ENCODE results near the gene GORASP2.
"Not testable (repeated sequence)": the region's sequence is repeated elsewhere in the genome, so short reads cannot be mapped to it uniquely, and the experiment has no call there.

GORASP2 gene

DNA sequence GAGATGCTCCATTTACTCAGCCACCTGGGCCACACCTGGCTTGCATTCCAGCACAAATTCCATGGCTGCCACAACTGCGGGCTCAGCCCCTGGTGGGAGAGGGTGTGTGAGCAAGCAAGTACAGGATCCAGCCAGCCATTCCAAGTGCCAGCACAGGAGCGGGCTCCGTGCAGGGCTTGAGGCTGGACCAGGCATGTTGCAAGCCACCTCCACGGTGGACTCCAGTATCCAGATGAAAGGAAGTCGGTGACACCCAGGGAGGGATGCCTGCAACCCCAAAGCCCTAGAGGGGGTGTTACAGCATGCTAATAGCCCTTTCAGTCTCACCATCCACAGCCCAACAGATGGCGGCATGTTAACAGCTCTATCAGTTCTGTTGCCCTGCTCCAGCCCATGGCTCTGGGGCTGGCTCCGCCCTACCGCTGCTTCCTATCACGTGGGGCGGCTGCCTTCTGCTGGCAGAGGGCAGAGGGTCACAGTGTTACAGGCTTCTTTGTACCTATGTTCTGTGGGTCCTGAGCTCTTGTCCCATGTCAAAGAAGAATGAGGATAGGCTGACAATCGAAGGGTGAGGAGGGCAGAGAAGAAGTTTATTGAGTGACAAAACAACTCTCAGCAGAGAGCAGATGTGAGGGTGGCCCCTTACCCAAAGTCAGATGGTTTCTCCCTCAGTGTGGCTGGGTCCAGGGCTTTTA, 11.7 kb upstream of the GORASP2 start:
- ATAC-seq = no peak

DNA sequence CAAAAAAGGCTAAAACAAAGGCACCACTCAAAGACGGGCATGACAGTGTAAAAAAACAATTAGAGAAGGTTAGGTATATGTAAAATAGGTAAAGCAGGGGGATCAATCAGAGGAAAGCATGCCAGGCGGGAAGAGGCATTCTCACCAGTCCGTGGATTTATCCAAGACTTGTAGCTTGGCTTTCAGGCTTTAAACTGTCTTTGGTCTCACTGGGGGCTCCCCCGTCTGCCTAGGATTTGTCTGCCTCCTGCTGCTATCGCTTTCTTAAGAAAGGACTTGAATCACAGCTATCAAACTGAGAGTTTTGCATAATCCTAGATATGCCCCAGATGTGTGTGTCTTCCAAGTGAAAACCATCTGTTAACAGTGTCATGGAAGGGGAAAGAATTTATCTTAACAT, 11.1 kb upstream of the GORASP2 start:
- no peak for TF ChIP-seq ZNF8 (CRISPR knock-in tag; IDR thresholded peaks at IDR 0.05)
- no peak for TF ChIP-seq ZC3H10 (CRISPR knock-in tag; IDR thresholded peaks at IDR 0.05)
- TF ChIP-seq BACH2 (CRISPR knock-in tag; IDR thresholded peaks at IDR 0.05; ENCODE audit: borderline replicate concordance) = no peak
- no peak for TF ChIP-seq ESRRG (CRISPR knock-in tag; IDR thresholded peaks at IDR 0.05)
- TF ChIP-seq OSR1 (CRISPR knock-in tag; IDR thresholded peaks at IDR 0.05) = no peak
- TF ChIP-seq TCF4 (CRISPR knock-in tag; IDR thresholded peaks at IDR 0.05; ENCODE audit: borderline replicate concordance) = no peak
- no peak for ATAC-seq

More for the DNA sequence above, 11.7 kb upstream of the GORASP2 start:
- no peak for TF ChIP-seq TCF4 (CRISPR knock-in tag; IDR thresholded peaks at IDR 0.05; ENCODE audit: borderline replicate concordance)
- TF ChIP-seq TOX (CRISPR knock-in tag; IDR thresholded peaks at IDR 0.05; ENCODE audit: borderline replicate concordance) = no peak
- no peak for TF ChIP-seq ZNF70 (CRISPR knock-in tag; IDR thresholded peaks at IDR 0.05)
- no peak for TF ChIP-seq GLIS3 (CRISPR knock-in tag; IDR thresholded peaks at IDR 0.05)
- no peak for TF ChIP-seq BACH2 (CRISPR knock-in tag; IDR thresholded peaks at IDR 0.05; ENCODE audit: borderline replicate concordance)

DNA sequence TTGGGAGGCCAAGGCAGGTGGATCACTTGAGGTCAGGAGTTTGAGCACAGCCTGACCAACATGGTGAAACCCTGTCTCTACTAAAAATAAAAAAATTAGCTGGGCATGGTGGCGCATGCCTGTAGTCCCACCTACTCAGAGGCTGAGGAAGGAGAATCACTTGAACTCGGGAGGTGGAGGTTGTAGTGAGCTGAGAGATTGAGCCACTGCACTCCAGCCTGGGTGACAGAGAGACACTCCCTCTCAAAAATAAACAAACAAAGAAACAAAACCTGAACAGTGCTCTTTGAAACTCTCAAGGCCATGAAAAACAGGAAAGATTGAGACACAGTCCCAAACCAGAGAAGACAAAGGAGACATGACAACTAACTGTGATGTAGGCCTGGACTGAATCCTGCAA, 7.2 kb upstream of the GORASP2 start:
- ATAC-seq = not testable (repeated sequence)

DNA sequence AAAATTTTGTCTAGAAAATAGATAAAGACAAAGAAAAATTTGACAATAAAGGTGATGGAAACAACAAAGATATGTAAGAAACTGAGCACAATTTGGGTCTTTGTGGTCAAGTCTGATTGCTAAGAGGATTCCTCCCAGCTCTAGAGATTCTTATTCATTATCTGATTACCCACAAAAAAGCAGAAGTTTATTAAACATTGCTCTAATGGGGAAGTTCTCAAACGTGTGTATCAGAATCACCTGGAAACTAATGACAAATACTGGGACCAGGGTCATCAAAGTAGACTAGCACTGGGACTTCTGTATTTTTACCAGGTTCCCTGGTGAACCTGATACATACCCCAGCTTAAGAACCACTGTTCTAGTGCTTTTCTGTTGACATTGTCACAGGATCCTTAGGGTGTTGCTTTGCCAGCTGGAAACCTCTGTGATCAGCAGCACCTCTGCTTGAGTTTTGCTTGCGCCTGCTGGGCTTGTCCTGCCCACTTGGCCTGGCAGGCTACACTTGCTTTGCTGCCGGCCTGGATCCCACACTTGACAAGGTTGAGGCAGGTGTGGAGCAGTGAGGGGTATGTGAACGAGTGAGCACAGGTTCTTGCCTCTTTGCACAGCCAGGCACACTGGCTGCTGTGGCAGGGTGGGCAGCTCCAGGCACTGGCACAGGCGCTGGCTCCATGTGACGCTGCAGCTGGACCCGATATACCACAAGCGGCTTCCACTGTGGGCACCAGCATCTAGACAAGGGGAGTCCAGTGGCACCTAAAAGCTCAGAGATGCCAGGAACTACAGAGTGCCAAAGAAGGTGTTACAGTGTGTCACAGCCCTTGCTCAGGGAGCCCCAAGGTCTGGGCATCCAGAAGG, 6.2 kb upstream of the GORASP2 start:
- TF ChIP-seq OSR1 (CRISPR knock-in tag; IDR thresholded peaks at IDR 0.05) (no peak), GLIS3 (CRISPR knock-in tag; IDR thresholded peaks at IDR 0.05) (no peak), ZFP3 (CRISPR knock-in tag; IDR thresholded peaks at IDR 0.05) (no peak), BACH2 (CRISPR knock-in tag; IDR thresholded peaks at IDR 0.05; ENCODE audit: borderline replicate concordance) (no peak), ZC3H10 (CRISPR knock-in tag; IDR thresholded peaks at IDR 0.05) (no peak), SNAI2 (CRISPR knock-in tag; IDR thresholded peaks at IDR 0.05) (no peak), PPARA (CRISPR knock-in tag; IDR thresholded peaks at IDR 0.05; ENCODE audit: borderline replicate concordance) (no peak)
- TF ChIP-seq, protein P1, sequence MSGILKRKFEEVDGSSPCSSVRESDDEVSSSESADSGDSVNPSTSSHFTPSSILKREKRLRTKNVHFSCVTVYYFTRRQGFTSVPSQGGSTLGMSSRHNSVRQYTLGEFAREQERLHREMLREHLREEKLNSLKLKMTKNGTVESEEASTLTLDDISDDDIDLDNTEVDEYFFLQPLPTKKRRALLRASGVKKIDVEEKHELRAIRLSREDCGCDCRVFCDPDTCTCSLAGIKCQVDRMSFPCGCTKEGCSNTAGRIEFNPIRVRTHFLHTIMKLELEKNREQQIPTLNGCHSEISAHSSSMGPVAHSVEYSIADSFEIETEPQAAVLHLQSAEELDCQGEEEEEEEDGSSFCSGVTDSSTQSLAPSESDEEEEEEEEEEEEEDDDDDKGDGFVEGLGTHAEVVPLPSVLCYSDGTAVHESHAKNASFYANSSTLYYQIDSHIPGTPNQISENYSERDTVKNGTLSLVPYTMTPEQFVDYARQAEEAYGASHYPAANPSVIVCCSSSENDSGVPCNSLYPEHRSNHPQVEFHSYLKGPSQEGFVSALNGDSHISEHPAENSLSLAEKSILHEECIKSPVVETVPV (CRISPR knock-in tag; IDR thresholded peaks at IDR 0.05) = no peak
- TF ChIP-seq, protein P2, sequence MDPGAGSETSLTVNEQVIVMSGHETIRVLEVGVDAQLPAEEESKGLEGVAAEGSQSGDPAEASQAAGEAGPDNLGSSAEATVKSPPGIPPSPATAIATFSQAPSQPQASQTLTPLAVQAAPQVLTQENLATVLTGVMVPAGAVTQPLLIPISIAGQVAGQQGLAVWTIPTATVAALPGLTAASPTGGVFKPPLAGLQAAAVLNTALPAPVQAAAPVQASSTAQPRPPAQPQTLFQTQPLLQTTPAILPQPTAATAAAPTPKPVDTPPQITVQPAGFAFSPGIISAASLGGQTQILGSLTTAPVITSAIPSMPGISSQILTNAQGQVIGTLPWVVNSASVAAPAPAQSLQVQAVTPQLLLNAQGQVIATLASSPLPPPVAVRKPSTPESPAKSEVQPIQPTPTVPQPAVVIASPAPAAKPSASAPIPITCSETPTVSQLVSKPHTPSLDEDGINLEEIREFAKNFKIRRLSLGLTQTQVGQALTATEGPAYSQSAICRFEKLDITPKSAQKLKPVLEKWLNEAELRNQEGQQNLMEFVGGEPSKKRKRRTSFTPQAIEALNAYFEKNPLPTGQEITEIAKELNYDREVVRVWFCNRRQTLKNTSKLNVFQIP (CRISPR knock-in tag; IDR thresholded peaks at IDR 0.05; ENCODE audit: borderline replicate concordance, low read depth) = no peak
- TF ChIP-seq, protein P3, sequence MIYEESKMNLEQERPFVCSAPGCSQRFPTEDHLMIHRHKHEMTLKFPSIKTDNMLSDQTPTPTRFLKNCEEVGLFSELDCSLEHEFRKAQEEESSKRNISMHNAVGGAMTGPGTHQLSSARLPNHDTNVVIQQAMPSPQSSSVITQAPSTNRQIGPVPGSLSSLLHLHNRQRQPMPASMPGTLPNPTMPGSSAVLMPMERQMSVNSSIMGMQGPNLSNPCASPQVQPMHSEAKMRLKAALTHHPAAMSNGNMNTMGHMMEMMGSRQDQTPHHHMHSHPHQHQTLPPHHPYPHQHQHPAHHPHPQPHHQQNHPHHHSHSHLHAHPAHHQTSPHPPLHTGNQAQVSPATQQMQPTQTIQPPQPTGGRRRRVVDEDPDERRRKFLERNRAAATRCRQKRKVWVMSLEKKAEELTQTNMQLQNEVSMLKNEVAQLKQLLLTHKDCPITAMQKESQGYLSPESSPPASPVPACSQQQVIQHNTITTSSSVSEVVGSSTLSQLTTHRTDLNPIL (CRISPR knock-in tag; IDR thresholded peaks at IDR 0.05; ENCODE audit: low read depth) = no peak
- ATAC-seq = no peak

DNA sequence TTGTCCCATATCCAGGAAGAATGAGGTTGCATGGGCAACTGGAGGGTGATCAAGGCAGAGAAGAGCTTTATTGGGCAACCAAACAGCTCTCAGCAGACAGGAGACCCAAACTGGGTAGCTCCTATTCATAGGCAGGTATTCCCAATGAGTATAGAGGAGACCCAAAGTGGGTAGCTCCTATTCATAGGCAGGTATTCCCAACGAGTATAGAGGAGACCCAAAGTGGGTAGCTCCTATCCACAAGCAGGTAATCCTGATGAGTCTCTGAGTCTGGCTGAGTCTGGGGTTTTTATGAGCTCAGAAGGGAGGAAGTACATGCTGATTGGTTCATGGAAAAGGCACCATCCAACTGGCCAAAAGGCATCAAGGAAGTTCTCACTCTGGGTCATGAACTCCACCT, 5.3 kb upstream of the GORASP2 start:
- ATAC-seq = no peak
- TF ChIP-seq ZNF8 (CRISPR knock-in tag; IDR thresholded peaks at IDR 0.05) (no peak), ZNF70 (CRISPR knock-in tag; IDR thresholded peaks at IDR 0.05) (no peak), ARNTL (CRISPR knock-in tag; IDR thresholded peaks at IDR 0.05; ENCODE audit: borderline replicate concordance, low read depth) (no peak), RARB (CRISPR knock-in tag; IDR thresholded peaks at IDR 0.05) (no peak), SNAI2 (CRISPR knock-in tag; IDR thresholded peaks at IDR 0.05) (no peak), TOX (CRISPR knock-in tag; IDR thresholded peaks at IDR 0.05; ENCODE audit: borderline replicate concordance) (no peak), TCF4 (CRISPR knock-in tag; IDR thresholded peaks at IDR 0.05; ENCODE audit: borderline replicate concordance) (no peak), ZC3H10 (CRISPR knock-in tag; IDR thresholded peaks at IDR 0.05) (no peak), CSDC2 (CRISPR knock-in tag; IDR thresholded peaks at IDR 0.05) (no peak), ESRRG (CRISPR knock-in tag; IDR thresholded peaks at IDR 0.05) (no peak)
- TF ChIP-seq, protein P1 (CRISPR knock-in tag; IDR thresholded peaks at IDR 0.05) = no peak
- TF ChIP-seq, protein P2 (CRISPR knock-in tag; IDR thresholded peaks at IDR 0.05; ENCODE audit: borderline replicate concordance, low read depth) = no peak
- TF ChIP-seq, protein P3 (CRISPR knock-in tag; IDR thresholded peaks at IDR 0.05; ENCODE audit: low read depth) = no peak
- TF ChIP-seq, protein P4, sequence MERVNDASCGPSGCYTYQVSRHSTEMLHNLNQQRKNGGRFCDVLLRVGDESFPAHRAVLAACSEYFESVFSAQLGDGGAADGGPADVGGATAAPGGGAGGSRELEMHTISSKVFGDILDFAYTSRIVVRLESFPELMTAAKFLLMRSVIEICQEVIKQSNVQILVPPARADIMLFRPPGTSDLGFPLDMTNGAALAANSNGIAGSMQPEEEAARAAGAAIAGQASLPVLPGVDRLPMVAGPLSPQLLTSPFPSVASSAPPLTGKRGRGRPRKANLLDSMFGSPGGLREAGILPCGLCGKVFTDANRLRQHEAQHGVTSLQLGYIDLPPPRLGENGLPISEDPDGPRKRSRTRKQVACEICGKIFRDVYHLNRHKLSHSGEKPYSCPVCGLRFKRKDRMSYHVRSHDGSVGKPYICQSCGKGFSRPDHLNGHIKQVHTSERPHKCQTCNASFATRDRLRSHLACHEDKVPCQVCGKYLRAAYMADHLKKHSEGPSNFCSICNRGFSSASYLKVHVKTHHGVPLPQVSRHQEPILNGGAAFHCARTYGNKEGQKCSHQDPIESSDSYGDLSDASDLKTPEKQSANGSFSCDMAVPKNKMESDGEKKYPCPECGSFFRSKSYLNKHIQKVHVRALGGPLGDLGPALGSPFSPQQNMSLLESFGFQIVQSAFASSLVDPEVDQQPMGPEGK (CRISPR knock-in tag; IDR thresholded peaks at IDR 0.05; ENCODE audit: borderline replicate concordance) = no peak
